22Rv1 (cell line): ENCODE measurements around the gene CACNA1C.

Experiments used
- H3K27ac ChIP-seq: fragments of 450-650 bp; 2 replicates; pipeline ENCODE4 v1.5.1; 2017
- ZFX ChIP-seq: fragments of 450-650 bp; IDR thresholded peaks from 2 replicates; pipeline ENCODE4 v1.6.1; 2017; ENCODE audit warnings: antibody characterized with exemption, borderline replicate concordance
- TF ChIP-seq, protein P1 (sequence below): fragments of 450-650 bp; IDR thresholded peaks from 2 replicates; pipeline ENCODE4 v1.5.1; 2017; ENCODE audit warnings: mild to moderate bottlenecking

The CACNA1C gene

DNA sequence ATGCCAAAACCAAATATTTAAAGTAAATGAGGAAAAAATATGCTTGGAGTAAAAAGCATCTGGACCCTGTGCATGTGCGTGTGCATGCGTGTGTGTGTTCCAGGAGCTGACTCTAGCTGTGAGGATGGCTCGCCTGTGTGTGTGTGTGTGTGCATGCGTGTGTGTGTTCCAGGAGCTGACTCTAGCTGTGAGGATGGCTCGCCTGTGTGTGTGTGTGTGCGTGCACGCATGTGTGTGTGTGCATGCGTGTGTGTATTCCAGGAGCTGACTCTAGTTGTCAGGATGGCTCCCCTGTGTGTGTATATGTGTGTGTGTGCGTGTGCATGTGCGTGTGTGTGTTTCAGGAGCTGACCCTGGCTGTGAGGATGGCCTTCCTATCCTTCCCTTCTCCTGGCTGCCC, 357.7 kb downstream of the CACNA1C start:
- TF ChIP-seq, protein P1, sequence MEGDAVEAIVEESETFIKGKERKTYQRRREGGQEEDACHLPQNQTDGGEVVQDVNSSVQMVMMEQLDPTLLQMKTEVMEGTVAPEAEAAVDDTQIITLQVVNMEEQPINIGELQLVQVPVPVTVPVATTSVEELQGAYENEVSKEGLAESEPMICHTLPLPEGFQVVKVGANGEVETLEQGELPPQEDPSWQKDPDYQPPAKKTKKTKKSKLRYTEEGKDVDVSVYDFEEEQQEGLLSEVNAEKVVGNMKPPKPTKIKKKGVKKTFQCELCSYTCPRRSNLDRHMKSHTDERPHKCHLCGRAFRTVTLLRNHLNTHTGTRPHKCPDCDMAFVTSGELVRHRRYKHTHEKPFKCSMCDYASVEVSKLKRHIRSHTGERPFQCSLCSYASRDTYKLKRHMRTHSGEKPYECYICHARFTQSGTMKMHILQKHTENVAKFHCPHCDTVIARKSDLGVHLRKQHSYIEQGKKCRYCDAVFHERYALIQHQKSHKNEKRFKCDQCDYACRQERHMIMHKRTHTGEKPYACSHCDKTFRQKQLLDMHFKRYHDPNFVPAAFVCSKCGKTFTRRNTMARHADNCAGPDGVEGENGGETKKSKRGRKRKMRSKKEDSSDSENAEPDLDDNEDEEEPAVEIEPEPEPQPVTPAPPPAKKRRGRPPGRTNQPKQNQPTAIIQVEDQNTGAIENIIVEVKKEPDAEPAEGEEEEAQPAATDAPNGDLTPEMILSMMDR: no peak
- no peak for TF ChIP-seq ZFX
- no peak overlapping the region for H3K27ac ChIP-seq

DNA sequence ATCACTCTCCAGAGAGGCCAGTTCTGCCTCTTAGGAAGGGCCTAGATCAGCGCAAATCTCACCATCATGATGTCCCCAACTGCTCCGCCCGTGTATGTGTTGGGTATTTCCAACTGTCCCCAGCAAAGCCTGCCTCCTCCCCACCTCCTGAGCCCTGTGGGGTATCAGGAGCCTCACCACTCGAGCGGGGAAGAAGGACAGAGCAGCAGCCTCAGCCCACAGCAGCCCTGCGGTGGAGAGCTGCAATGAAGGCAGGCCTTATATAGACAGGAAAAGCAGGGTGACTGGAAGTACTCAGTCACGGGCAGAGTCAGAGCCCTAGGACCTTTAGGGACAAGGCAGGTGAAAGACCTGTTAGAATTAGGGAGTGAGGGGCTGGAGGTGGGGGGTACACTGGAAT, 358.2 kb downstream of the CACNA1C start:
- H3K27ac ChIP-seq: no peak overlapping the region
- TF ChIP-seq ZFX: no peak
- TF ChIP-seq, protein P1: no peak

DNA sequence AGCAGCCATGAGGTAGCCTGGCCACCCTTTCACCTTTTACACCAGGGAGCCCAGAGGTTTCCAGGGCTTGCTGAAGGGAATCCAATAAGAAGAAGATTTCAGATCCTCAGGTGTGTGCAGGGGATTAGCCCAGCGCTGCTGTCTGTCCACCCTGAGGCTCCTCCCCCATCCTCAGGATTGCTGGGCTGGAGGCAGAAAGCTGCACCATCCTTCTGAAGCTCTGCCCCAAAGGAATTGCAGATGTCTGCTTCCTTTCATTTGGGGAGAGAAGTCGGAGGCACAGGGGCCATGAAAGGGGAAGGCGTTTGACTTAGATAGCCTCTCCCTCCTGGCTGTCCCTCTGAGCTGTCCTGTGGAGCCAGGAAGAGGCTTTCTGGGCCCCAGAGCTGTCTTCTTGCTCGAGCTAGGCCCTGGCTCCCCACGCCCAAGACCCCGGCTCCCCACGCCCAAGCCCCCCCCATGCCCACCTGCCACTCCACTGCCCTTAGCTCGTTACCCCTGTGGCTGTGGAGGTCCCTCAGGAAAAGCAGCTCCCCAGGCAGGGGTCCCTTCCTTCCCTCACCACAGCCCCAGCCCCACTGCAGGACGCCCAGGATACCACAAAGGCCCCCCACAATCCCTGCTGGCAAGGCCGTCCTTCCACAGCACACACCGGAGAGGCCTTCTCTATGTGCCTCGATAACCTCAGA, 359.0 kb downstream of the CACNA1C start:
- no peak overlapping the region for H3K27ac ChIP-seq
- TF ChIP-seq ZFX: no peak
- TF ChIP-seq, protein P1: no peak

DNA sequence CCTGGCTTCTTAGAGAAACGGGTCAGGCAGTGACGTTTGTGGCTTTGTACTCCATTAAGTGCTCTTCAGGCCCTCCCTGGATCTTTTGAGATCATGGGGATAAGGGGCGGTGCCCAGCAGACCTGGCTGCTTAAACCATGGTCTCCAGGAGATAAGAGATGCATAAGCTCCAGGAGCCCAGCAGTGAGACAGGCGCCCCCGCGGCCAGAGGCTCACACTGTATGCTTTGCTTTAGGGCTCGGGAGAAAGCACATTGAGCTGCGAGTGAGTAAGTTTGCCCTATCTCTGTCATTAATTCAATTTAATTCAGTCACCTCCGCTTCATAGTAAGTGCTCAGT, 359.5 kb downstream of the CACNA1C start:
- no peak for TF ChIP-seq ZFX
- TF ChIP-seq, protein P1: no peak
- H3K27ac ChIP-seq: no peak overlapping the region

DNA sequence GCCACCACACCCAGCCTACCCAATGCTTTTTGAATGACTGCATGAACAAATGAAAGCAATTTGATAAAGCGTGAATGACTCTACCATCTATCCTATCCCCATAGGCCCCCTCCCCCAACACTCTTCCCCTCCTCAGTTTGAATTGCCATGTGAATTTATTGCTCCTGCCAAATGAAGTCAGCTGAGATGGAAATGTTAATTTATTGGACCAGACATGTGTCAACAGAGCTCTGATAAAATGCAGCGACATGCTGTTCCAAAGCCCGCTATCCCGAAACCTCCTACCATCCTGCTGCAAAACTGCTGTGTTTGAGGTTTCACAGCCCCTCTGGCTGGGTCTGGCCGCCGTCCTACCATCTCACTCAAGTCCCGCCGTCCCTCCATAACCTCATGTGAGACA, 360.5 kb downstream of the CACNA1C start:
- no peak overlapping the region for H3K27ac ChIP-seq
- TF ChIP-seq ZFX: no peak
- TF ChIP-seq, protein P1: no peak

DNA sequence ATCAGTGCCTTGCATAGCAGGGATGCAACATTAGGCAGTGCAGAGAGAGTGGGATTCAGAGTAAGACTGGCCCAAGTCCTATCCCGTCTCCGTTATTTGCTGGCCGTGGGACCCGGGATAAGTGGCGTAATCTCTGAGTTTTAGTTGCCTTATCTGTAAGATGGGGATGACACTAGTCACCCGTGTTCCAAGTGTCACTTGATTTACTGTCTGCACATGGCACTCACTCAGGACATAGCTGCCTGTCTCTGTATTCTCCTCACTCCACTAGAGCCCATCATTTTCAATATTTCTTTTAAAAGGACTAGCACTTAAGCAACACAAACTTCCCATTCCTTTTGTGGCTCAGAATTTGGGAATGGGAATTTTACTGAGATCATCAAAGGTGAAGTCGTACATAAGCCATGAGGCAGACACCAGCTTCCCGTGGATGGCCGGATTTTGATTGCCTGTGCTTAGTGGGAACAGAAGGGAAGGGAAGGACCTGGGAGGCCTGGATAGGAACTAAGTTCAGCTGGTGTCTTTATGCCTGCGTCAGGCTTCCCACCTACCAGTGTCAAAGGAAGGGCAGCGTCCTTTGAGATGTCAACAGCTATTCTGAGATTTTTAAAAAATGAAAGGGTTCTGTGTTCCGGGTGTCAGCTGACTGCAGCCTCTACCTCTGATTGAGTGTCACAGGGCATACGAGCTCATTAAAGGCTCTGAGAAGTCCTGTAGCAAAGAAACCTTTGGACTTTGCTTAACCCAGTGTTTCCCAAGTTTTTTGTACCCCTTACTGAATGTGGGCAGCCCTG, 361.4 kb downstream of the CACNA1C start:
- H3K27ac ChIP-seq: no peak overlapping the region
- TF ChIP-seq ZFX: no peak
- TF ChIP-seq, protein P1: no peak
